DND-41 (cell line): ENCODE measurements around the gene ATP1A1.

Source experiments
- ATAC-seq: fragments of 200-7000 bp; cut with Tn5 transposase; 3 replicates; pipeline ENCODE4 v1.9.1; 2021; ENCODE audit warnings: low read depth; ENCODE audit not compliant: insufficient read depth
- DNase-seq: peaks from one replicate; pipeline ENCODE4 v3.0.0-alpha.2; 2020
- H2AFZ ChIP-seq: 2 replicates; pipeline ENCODE4 v1.6.0; 2012; ENCODE audit warnings: low read depth, low read length
- H3K27ac ChIP-seq: 2 replicates; pipeline ENCODE4 v1.5.1; 2012; ENCODE audit warnings: low read length, inconsistent platforms
- H3K27me3 ChIP-seq: fragments of 200-600 bp; sonication (generic); 2 replicates; pipeline ENCODE4 v1.6.0; 2012; ENCODE audit warnings: low read length, mild to moderate bottlenecking, inconsistent platforms; ENCODE audit not compliant: insufficient read depth, poor library complexity
- H3K36me3 ChIP-seq: 2 replicates; pipeline ENCODE4 v1.5.1; 2012; ENCODE audit warnings: low read length, inconsistent platforms; ENCODE audit not compliant: insufficient read depth
- H3K4me1 ChIP-seq: 2 replicates; pipeline ENCODE4 v1.5.1; 2012; ENCODE audit warnings: mild to moderate bottlenecking, low read length; ENCODE audit not compliant: insufficient read depth
- H3K4me2 ChIP-seq: 2 replicates; pipeline ENCODE4 v1.6.0; 2012; ENCODE audit warnings: mild to moderate bottlenecking, moderate library complexity, low read length, inconsistent platforms; ENCODE audit not compliant: insufficient read depth
- H3K4me3 ChIP-seq, 2 experiments: fragments of 200-600 bp in 1 of 2; shearing (Covaris generic) in 1 of 2; 2 replicates each; pipeline ENCODE4 v1.5.1; 2012 to 2016; ENCODE audit warnings: inconsistent platforms in 2 of 2, low read length in 2 of 2, mild to moderate bottlenecking in 2 of 2, low read depth in 1 of 2, moderate library complexity in 1 of 2
- H3K79me2 ChIP-seq: 2 replicates; pipeline ENCODE4 v1.6.0; 2012; ENCODE audit warnings: low read length, inconsistent platforms; ENCODE audit not compliant: insufficient read depth
- H3K9ac ChIP-seq: 2 replicates; pipeline ENCODE4 v1.6.0; 2012; ENCODE audit warnings: low read depth, mild to moderate bottlenecking, inconsistent platforms, low read length, moderate library complexity
- H3K9me3 ChIP-seq: 2 replicates; pipeline ENCODE4 v1.5.1; 2012; ENCODE audit warnings: low read length, moderate library complexity, mild to moderate bottlenecking, inconsistent platforms; ENCODE audit not compliant: insufficient read depth, severe bottlenecking
- H4K20me1 ChIP-seq: 2 replicates; pipeline ENCODE4 v1.6.0; 2012; ENCODE audit warnings: low read length; ENCODE audit not compliant: insufficient read depth
- CTCF ChIP-seq: IDR thresholded peaks from 2 replicates; pipeline ENCODE4 v1.5.1; 2012; ENCODE audit warnings: borderline replicate concordance, low read length, moderate library complexity, mild to moderate bottlenecking; ENCODE audit not compliant: poor library complexity, severe bottlenecking; ENCODE audit errors: extremely low read depth
- EZH2 ChIP-seq: IDR thresholded peaks from 3 replicates; pipeline ENCODE4 v1.6.1; 2012; ENCODE audit warnings: borderline replicate concordance, low read depth, mild to moderate bottlenecking, moderate library complexity, low read length, inconsistent platforms; ENCODE audit not compliant: severe bottlenecking

The ATP1A1 gene

GRCh38 chr1:116345011-116345410, 28.0 kb upstream of the ATP1A1 start:
- H2AFZ ChIP-seq, result no peak overlapping the region
- no peak for TF ChIP-seq CTCF
- no peak for TF ChIP-seq EZH2
- ATAC-seq (no peak), DNase-seq (no peak)
- no peaks in the 10 kb centered on the region for H3K36me3 ChIP-seq
- no peak overlapping the region for H3K9ac ChIP-seq
- no peaks in the 10 kb centered on the region for H3K9me3 ChIP-seq
- H3K79me2 ChIP-seq, result no peaks in the 10 kb centered on the region
- H3K4me2 ChIP-seq, result no peak overlapping the region
- no peak overlapping the region for H3K4me3 ChIP-seq
- no peaks in the 10 kb centered on the region for H4K20me1 ChIP-seq
- H3K27ac ChIP-seq, result no peak overlapping the region
- H3K4me1 ChIP-seq, result no peaks in the 10 kb centered on the region
- peaks cover 10% of the 10 kb centered on the region for H3K27me3 ChIP-seq

GRCh38 chr1:116345843-116346242, 27.2 kb upstream of the ATP1A1 start:
- H3K4me1 ChIP-seq, result no peaks in the 10 kb centered on the region
- no peaks in the 10 kb centered on the region for H4K20me1 ChIP-seq
- TF ChIP-seq CTCF (no peak), EZH2 (no peak)
- DNase-seq (peak; percentile 35), ATAC-seq (peak; percentile 66)
- H3K27ac ChIP-seq, result no peak overlapping the region
- H2AFZ ChIP-seq, result no peak overlapping the region
- no peak overlapping the region for H3K4me3 ChIP-seq
- no peaks in the 10 kb centered on the region for H3K79me2 ChIP-seq
- no peak overlapping the region for H3K9ac ChIP-seq
- no peak overlapping the region for H3K4me2 ChIP-seq
- peaks cover 10% of the 10 kb centered on the region for H3K27me3 ChIP-seq
- no peaks in the 10 kb centered on the region for H3K9me3 ChIP-seq
- no peaks in the 10 kb centered on the region for H3K36me3 ChIP-seq

GRCh38 chr1:116346943-116347673, 25.9 kb upstream of the ATP1A1 start:
- H2AFZ ChIP-seq, result no peak overlapping the region
- no peaks in the 10 kb centered on the region for H3K79me2 ChIP-seq
- DNase-seq (no peak), ATAC-seq (no peak)
- H4K20me1 ChIP-seq, result no peaks in the 10 kb centered on the region
- no peaks in the 10 kb centered on the region for H3K9me3 ChIP-seq
- H3K27ac ChIP-seq, result no peak overlapping the region
- peaks cover 10% of the 10 kb centered on the region for H3K27me3 ChIP-seq
- H3K4me1 ChIP-seq, result no peaks in the 10 kb centered on the region
- H3K36me3 ChIP-seq, result no peaks in the 10 kb centered on the region
- no peak overlapping the region for H3K9ac ChIP-seq
- TF ChIP-seq CTCF (no peak), EZH2 (no peak)
- no peak overlapping the region for H3K4me3 ChIP-seq
- H3K4me2 ChIP-seq, result no peak overlapping the region

GRCh38 chr1:116347696-116348095, 25.3 kb upstream of the ATP1A1 start:
- no peak for ATAC-seq
- no peak overlapping the region for H3K4me2 ChIP-seq
- no peak overlapping the region for H3K9ac ChIP-seq

More at GRCh38 chr1:116347696-116348095, 25.3 kb upstream of the ATP1A1 start:
- Histone ChIP-seq H2AFZ (no peak overlapping the region), H3K4me3 (no peak overlapping the region), H3K36me3 (no peaks in the 10 kb centered on the region), H3K9me3 (no peaks in the 10 kb centered on the region), H3K27me3 (peaks cover 10% of the 10 kb centered on the region), H3K4me1 (no peaks in the 10 kb centered on the region), H3K27ac (no peak overlapping the region), H3K79me2 (no peaks in the 10 kb centered on the region), H4K20me1 (no peaks in the 10 kb centered on the region)
- TF ChIP-seq EZH2 (no peak), CTCF (no peak)
- no peak for DNase-seq
